Measurements from ENCODE around the gene PAQR5.

Gene PAQR5

DNA sequence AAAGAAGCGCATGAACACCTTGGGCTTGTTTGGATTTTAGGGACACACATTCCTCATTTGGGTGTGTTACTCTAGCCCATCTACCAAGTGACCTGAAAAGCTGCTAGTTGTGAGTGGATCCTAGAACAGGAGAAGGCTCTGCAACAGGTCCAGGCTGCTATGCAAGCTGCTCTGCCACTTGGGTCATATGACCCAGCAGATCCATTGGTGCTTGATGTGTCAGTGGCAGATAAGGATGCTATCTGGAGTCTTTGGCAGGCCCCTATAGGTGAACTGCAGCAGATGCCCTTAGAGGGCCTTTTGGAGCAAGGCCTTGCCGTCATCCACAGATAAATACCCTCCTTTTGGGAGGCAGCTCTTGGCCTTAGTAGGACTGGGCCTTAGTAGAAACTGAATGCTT lies 53.2 kb downstream of the PAQR5 start:
- Histone ChIP-seq H3K9me2 (replicated peaks; ENCODE audit: insufficient read depth, low read length) (no peaks in the 10 kb centered on the region), H3F3A (ENCODE audit: insufficient read depth) (no peaks in the 10 kb centered on the region), H3K9ac (ENCODE audit: low read length) (no peak overlapping the region), H3K4me3 (ENCODE audit: insufficient read depth, low read length, poor library complexity, severe bottlenecking) (no peak overlapping the region), H3K27me3 (ENCODE audit: low read length) (no peaks in the 10 kb centered on the region), H3K9me3 (ENCODE audit: insufficient read depth, low read length) (no peaks in the 10 kb centered on the region), H4K20me1 (ENCODE audit: low read depth, low read length) (no peaks in the 10 kb centered on the region), H3K4me2 (ENCODE audit: low read depth, low read length, poor library complexity, severe bottlenecking) (no peak overlapping the region), H2AFZ (ENCODE audit: low read depth, low read length, severe bottlenecking) (no peak overlapping the region), H3K36me3 (ENCODE audit: low read length) (no peaks in the 10 kb centered on the region), H3K27ac (ENCODE audit: low read depth, low read length) (no peak overlapping the region), H3K79me2 (ENCODE audit: insufficient read depth, low read length) (no peaks in the 10 kb centered on the region)
- TF ChIP-seq EZH2phosphoT487 (conservative IDR thresholded peaks at IDR 0.05; ENCODE audit: low read length), result no peak
- TF ChIP-seq, protein P1, sequence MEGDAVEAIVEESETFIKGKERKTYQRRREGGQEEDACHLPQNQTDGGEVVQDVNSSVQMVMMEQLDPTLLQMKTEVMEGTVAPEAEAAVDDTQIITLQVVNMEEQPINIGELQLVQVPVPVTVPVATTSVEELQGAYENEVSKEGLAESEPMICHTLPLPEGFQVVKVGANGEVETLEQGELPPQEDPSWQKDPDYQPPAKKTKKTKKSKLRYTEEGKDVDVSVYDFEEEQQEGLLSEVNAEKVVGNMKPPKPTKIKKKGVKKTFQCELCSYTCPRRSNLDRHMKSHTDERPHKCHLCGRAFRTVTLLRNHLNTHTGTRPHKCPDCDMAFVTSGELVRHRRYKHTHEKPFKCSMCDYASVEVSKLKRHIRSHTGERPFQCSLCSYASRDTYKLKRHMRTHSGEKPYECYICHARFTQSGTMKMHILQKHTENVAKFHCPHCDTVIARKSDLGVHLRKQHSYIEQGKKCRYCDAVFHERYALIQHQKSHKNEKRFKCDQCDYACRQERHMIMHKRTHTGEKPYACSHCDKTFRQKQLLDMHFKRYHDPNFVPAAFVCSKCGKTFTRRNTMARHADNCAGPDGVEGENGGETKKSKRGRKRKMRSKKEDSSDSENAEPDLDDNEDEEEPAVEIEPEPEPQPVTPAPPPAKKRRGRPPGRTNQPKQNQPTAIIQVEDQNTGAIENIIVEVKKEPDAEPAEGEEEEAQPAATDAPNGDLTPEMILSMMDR (IDR thresholded peaks at IDR 0.05; ENCODE audit: insufficient read depth, low read length, poor library complexity, severe bottlenecking), result no peak

DNA sequence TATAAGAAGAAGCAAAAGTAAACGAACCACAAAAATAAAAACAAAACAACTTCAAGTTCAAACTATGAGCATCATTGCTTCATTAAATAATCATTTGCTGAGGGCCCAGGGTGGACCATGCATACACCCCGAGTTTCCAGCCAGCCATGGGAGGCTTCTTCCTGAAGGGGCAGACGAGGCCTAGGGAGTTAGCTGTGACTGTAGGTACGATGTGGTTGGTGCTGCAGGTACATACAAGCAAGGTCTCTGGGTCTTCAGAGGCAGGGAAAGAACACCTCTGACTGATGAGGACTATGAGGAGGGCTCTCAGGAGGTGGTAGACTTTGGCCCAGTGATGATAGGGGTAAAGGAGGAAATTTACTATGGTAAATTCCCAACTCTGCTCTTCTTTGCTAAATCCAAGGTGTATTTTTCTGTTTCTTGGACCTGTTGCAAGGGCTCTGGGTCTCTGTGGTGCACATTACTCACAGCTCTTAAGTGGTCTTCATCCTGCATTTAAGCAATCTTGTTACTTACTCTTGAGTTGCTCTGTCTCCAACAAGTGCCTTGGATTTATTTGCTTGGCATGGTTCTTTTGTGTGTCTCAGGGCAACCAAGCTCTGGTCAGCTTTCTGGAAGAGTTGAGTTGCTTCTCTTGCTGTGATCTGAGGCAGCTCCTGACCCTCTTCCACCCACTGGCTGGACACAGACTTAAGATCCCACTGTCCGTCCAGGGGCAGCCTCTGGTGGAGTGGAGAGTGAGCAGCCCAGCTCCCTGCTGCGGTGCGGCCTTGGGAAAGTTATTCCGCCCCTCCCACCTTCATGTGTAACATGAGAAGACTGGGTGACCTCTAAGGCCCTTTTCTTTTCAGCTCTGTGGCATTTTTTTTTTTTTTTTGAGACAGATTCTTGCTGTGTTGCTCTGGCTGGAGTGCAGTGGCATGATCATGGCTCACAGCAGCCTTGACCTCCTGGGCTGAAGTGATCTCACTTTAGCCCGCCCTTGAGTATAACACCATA lies 59.4 kb downstream of the PAQR5 start:
- no peak overlapping the region for H3K4me3 ChIP-seq (ENCODE audit: insufficient read depth, low read length, poor library complexity, severe bottlenecking)
- H3K4me2 ChIP-seq (ENCODE audit: low read depth, low read length, poor library complexity, severe bottlenecking), result no peak overlapping the region
- H3K27ac ChIP-seq (ENCODE audit: low read depth, low read length), result no peak overlapping the region
- no peak overlapping the region for H3K9ac ChIP-seq (ENCODE audit: low read length)
- H3K9me2 ChIP-seq (replicated peaks; ENCODE audit: insufficient read depth, low read length), result no peaks in the 10 kb centered on the region
- TF ChIP-seq, protein P1 (IDR thresholded peaks at IDR 0.05; ENCODE audit: insufficient read depth, low read length, poor library complexity, severe bottlenecking), result no peak
- TF ChIP-seq EZH2phosphoT487 (conservative IDR thresholded peaks at IDR 0.05; ENCODE audit: low read length), result no peak
- no peaks in the 10 kb centered on the region for H3K36me3 ChIP-seq (ENCODE audit: low read length)
- no peaks in the 10 kb centered on the region for H3F3A ChIP-seq (ENCODE audit: insufficient read depth)
- no peaks in the 10 kb centered on the region for H3K27me3 ChIP-seq (ENCODE audit: low read length)
- H4K20me1 ChIP-seq (ENCODE audit: low read depth, low read length), result no peaks in the 10 kb centered on the region
- H2AFZ ChIP-seq (ENCODE audit: low read depth, low read length, severe bottlenecking), result no peak overlapping the region
- H3K79me2 ChIP-seq (ENCODE audit: insufficient read depth, low read length), result no peaks in the 10 kb centered on the region
- H3K9me3 ChIP-seq (ENCODE audit: insufficient read depth, low read length), result no peaks in the 10 kb centered on the region

DNA sequence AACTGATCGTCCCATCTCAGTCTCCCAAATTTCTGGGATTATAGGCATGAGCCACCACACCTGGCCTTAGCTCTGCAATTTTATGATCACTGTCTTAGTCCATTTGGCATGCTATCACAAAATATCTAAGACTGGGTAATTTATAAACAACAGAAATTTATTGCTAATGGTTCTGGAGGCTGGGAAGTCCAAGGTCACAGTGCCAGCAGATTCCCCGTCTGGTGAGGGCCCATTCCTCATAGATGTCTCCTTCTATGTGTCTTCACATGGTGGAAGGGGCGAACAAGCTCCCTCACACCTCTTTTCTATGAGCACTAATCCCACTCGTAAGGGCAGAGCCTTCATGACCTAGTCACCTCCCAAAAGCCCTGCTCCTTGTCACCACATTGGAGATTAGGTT lies 60.1 kb downstream of the PAQR5 start:
- Histone ChIP-seq H3K9me2 (replicated peaks; ENCODE audit: insufficient read depth, low read length) (no peaks in the 10 kb centered on the region), H4K20me1 (ENCODE audit: low read depth, low read length) (no peaks in the 10 kb centered on the region), H3K9ac (ENCODE audit: low read length) (no peak overlapping the region), H3F3A (ENCODE audit: insufficient read depth) (no peaks in the 10 kb centered on the region), H3K79me2 (ENCODE audit: insufficient read depth, low read length) (no peaks in the 10 kb centered on the region), H3K4me2 (ENCODE audit: low read depth, low read length, poor library complexity, severe bottlenecking) (no peak overlapping the region), H3K27me3 (ENCODE audit: low read length) (no peaks in the 10 kb centered on the region), H3K36me3 (ENCODE audit: low read length) (no peaks in the 10 kb centered on the region), H3K4me3 (ENCODE audit: insufficient read depth, low read length, poor library complexity, severe bottlenecking) (no peak overlapping the region), H2AFZ (ENCODE audit: low read depth, low read length, severe bottlenecking) (no peak overlapping the region), H3K9me3 (ENCODE audit: insufficient read depth, low read length) (no peaks in the 10 kb centered on the region), H3K27ac (ENCODE audit: low read depth, low read length) (no peak overlapping the region)
- no peak for TF ChIP-seq EZH2phosphoT487 (conservative IDR thresholded peaks at IDR 0.05; ENCODE audit: low read length)
- TF ChIP-seq, protein P1 (IDR thresholded peaks at IDR 0.05; ENCODE audit: insufficient read depth, low read length, poor library complexity, severe bottlenecking), result no peak
